IPS DF 4.7 (cell line): ENCODE results near the gene NAALADL2.
"Not testable (repeated sequence)": the region's sequence is repeated elsewhere in the genome, so short reads cannot be mapped to it uniquely, and the experiment has no call there.

Experiments
- DNase-seq: peaks from one replicate; pipeline ENCODE4 v3.0.0-alpha.2; 2013; ENCODE audit warnings: low spot score; ENCODE audit errors: extremely low read depth

NAALADL2 gene

DNA sequence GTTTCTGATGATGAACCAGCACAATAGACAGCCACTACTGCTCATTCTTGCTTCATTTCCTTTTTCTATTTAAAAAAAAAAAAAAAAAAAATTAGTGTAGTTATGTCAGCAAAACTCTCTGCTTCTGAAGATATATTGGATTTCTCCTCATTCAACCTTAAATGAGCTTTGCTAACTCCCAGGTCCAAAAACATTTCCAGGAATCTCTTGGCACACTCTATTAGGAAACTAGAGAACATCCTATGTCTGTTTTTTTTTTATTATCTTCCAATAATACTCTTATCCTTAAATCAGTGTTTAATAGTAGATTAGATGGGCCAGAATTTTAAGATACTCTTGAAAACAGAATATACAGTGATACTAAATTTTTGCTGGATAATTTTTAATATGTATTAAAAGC lies 398.0 kb downstream of the NAALADL2 start:
- no peak for DNase-seq

DNA sequence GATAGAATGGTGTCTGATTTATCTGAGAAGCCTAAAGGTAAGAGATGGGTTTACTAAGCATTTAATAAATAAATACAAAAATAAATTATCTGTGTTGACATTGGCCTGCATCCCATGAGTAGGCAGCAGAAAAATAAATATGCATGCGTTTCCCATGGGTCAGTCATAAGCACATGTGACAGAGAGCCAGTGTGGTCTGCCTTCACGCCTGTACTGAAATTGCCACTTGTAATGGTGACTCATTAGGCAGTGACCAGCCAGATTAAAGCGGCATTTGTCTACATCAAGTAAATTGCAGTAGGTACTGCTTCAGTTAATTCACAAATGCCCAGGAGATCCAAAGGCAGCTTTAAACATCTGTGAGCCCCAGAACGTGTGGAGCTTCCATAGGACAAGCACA lies 399.6 kb downstream of the NAALADL2 start:
- no peak for DNase-seq

DNA sequence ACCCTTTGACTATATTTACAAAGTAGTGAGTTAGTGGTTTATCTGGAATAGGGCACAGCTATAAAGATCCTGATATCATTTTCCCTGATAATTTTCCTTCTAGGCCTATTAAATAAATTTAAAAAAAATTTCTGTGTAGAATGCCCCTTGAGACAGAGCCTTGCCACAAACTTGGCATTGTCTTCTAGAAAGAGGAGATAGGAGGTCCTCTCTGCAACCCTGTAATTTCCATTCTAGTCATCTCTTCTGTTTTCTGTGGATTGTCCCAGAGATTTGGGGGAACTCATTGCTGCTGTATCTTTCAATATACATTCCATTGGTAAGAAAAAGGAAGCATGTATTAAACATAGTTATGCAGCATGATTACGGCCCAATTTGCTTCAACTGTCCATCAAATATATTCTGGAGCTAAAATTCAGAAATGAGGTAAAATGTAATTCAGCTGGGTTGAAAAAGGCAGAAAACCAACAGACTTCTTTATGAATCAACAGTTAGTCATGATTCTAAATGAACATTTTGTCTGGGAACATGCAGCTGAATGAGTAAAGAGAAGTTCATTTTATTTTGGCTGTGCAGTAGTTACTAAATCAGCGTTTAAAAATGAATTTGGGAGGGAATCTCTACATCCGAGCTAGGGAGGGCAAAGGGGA lies 401.1 kb downstream of the NAALADL2 start:
- no peak for DNase-seq

DNA sequence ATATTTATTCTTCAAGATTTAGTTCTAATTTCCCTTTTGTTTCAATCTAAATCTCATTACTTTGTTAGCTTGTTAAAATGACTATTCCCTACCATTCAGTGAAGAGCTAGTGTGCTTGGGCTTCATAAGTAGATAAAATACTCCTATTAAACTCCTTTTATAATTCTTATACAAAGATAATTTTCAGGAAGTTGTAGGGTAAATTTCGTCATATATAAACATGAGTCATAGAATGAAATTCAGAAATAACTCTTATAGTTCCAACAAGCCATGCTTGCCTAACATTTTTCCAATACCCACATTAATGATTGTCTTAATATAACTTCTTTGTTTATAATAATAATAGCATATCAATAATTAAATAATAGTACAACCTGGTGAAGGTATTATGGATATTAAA lies 407.3 kb downstream of the NAALADL2 start:
- no peak for DNase-seq

DNA sequence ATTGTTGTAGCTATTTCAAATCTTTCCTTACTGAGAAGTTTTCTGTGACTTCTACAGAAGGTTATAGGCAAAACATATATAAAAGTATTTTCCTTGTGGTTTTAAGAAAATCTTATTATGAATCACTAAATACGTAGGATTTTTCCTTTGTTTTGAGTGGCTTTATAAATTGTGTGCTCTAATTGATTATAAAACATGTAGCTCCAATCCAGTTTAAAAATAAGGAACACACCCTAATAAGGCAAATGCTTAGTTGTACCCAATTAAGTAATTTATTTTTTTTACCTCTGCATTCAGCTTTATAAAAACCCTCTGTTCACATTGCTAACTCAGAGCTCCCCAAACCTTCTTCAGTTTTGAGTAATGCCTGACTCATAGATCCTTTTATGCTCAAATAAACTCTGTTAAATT lies 408.0 kb downstream of the NAALADL2 start:
- DNase-seq, result no peak

DNA sequence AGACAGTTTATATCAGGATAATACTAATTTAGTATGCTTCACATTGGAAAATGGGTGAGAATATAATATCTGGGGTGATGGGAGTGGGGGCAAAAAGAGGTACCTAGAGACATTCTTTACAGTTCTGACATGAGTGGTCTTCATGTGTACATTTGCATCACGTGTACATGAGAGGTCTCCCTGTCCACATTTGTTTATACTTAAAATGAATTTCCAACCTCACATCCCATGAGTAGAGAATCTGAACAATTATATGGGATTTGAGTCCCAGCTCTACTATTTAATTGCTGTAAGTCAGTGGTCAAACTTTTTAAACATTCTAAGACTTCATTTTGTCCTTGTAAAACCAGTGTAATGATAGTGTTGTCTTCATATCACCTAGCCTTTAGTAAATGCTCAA lies 408.4 kb downstream of the NAALADL2 start:
- DNase-seq, result no peak

DNA sequence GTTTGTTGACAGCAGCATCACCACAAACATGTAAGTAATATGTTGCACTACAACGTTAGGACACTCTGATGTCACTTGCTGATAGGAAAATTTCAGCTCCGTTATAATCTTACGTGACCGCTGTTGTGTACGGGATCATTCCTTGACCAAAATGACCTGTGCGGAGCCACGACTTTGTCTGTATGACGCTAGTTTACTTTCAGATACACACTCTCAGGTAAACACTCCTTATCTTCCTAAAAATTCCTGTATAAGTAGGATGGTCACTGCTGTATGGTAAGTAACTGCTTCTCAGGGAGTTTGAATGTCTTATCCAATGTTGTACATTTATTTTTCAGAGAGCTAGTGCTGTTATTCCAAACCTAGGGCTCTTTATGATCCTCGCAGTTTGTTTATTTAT lies 410.3 kb downstream of the NAALADL2 start:
- DNase-seq, result no peak

DNA sequence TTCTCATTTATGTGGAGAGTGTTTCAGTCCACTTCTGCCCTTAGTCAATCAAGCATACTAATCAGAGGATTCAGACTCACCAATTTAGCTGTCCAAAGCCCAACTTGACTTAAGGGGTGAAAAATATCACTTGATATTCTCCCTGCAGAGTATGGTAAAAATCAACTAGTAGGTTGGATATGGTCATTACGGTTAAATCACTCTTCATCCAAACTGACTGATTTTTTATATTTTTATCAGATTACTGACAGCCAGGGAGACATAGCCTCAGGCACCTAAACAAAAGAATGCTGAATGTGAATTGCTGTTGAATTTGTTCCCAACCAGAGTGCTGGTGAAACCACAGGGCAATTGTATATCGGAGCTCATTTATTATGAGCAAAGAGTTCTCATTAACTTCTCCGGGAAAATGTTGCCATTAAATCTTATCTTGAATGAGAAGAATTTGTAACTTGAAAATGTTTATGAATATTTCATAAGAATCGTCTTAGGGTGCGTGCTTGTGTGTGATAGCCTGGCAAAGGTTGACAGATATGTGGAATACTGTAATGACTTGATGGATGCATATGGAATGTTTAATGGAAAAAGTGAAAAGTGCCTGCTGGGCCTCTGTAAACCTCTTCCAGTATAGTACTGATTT lies 411.2 kb downstream of the NAALADL2 start:
- no peak for DNase-seq

DNA sequence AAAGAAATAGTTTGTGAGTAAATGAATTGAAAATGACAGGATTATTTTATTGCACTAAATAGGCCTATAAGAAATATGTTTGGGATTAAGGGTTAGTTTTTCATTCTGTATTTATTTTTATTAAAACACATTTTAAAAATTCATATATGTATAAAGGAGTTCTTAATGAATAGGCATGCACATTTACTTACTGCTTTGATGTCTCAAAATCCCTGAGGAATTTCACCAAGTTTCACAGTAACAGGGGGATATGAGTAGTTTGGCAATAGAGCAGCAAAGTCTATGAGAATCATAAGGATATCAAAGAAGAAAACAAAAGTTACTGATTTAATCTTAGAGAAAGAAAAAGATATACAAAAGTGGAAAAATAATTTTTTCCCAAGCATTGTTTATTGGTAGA lies 411.7 kb downstream of the NAALADL2 start:
- DNase-seq, result no peak

DNA sequence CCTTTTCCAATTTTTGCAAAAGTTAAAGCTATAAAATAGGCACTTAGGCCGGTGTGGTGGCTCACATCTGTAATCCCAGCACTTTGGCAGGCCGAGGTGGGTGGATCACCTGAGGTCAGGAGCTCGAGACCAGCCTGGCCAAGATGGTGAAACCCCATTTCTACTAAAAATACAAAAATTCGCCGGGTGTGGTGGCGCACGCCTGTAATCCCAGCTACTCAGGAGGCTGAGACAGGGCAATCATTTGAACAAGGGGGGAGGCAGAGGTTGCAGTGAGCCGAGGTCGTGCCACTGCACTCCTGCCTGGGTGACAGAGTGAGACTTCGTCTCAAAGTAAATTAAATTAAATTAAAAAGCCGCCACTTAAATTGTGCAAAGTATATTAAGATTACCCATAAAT lies 412.3 kb downstream of the NAALADL2 start:
- DNase-seq, result not testable (repeated sequence)

DNA sequence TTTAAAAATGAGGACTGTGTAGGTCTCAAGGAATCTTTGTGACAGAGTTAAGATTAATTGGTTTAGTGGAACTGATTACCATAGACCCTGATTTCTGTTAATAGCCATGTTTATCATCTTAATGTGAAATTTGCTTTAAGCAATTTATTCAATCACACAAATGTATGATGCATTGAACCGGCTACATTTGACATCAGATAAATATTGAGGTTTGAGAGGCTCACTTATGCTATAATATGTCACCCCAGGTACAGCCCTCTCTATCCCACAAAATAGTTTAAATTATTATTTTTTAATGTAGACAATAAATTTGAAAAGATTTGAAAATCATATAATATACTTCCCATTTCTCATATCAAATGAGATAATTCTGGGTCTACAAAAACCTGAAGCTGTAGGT lies 413.3 kb downstream of the NAALADL2 start:
- DNase-seq, result no peak

DNA sequence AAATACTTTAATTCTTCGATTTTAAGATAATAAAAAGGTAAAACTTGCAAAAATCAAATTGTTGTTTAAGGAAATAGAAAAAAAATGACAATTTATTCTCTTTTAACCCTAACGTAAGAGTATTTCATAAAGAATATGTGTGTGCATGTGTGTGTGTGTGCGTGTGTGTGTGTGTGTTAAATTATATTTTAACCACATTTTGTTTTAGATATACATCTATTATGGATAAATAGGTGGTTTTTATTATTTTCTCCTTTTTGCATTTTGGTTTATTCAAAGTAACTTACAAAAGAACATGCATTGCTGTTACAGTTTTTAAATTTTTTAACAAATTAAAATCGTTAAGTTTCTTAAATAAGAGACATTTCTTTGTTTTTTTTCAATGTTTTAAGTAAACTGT lies 414.4 kb downstream of the NAALADL2 start:
- DNase-seq, result no peak

DNA sequence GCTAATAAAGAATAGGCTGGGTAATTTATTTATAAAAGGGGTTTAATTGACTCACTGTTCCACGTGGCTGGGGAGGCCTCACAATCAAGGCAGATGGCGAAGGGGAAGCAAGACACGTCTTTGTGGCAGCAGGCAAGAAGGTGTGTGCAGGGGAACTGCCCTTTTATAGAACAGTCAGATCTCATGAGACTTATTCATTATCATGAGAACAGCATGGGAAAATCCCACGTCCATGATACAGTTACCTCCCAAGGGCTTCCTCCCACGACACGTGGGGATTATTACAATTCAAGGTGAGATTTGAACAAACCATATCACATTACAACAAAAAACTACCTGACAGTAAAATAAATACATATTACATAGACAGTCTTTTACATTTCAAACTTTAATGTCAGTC lies 414.9 kb downstream of the NAALADL2 start:
- DNase-seq, result no peak

DNA sequence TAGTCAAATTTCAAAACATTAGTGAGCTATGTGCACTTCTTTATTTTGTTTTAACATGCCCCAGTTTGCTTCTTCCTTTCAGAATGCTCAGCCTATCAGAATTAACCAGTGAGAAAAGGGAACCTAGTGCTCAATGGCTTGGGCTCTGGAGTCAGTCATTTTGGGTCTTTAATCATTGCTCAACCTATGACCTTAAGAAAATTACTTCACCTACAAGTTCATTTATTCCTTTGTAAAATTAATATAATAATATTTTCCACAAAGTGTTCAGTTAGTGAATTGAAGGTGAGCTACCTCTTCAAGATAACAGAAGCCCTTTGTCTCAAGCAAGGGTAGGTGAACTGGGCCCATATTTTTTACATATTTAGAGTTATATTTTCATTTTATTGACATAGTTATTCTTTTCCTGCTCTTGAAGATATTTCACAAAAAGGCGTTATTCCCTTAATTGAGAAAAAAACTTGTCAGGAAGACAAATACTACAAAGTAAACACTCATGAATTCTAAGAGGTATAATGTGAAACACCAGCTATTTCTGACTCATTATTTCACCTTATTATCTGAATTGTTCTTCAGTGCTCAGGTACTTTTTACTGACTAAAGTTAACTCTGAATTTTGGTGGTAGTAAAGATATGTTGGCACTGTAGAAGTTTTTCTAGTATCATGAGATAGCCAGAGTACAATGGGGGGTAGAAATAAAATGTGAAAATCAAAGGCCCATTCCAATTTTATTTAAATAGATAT lies 415.5 kb downstream of the NAALADL2 start:
- DNase-seq, result no peak

DNA sequence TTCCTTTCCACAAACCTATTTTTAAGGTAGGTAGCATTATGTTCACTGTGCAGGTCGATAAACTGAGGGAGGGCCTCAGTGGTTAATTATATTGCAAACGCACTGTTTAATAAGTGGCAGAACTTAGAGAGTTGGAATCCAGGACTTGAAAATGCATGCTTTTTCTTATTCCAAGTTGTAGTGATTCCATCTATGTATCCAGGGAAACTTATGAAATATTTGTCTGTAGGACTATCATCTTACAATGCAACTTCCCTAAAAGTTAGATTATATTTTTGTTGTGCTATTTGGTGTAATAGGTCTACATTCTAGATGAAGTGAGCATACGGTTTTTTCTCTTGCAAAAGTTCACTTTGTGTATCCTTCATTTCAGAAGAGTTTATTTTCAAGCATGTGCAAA lies 419.5 kb downstream of the NAALADL2 start:
- DNase-seq, result no peak

DNA sequence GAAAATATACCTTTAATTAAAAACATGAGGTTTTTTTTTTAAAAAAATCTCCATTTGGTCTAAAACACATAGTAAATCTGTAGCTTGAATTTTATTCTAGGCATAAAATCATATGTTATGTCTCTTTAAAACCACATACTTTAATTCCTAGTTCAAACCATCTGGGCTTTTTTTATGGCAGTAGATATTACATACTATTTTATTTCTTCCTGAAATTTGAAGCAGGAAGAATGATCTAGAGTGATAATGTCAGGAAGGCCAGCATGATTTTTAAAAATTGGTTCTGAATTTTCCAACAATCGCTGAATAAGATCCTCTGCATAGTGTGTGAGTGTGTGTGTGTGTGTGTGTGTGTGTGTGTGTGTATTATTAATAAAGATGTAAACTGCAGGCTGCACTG lies 420.3 kb downstream of the NAALADL2 start:
- DNase-seq, result no peak

DNA sequence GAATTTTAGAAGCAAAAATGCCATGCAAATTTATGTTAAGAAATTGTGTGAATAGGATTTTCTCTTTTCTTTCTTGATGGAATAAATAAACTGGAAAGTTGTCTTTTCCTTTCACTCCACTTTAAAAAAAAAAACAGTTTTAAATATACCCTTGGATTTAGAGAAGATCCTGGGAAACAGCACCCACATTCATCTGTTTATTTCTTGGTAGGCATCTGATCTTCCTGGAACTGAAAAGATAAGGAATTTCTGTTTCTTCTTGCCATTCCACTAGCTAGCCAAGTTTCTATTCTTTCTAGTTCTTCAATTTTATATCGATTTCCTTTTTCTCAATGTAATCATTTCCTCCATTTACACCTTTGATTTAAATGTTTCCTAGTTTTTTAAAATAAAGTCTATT lies 420.8 kb downstream of the NAALADL2 start:
- no peak for DNase-seq

DNA sequence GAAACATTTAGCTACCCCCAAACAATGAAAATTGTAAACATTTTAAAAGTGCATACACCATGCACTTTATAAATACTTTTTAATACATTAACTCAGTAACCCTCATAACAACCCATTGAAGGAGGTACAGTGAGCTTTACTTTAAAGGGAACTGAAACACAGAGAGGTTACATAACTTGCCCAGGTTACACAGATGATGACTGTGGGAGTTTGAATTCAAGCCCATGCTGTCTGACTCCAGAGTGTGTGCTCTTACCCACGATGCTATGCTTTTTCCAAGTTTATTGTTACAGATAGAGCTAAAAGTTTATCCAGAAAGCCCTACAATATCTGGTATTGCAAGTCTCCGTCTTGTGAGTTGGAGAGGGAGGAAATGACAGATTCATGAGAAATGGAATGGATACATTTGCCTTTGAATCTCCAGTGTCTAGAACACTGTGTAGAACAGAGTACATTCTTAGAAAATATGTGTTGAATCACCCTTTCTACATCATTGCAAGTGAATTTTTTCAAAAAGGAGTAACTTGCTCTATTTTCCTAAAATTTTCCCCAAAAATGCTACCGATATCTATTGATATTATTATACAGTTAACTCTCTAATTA lies 428.3 kb downstream of the NAALADL2 start:
- DNase-seq, result no peak

DNA sequence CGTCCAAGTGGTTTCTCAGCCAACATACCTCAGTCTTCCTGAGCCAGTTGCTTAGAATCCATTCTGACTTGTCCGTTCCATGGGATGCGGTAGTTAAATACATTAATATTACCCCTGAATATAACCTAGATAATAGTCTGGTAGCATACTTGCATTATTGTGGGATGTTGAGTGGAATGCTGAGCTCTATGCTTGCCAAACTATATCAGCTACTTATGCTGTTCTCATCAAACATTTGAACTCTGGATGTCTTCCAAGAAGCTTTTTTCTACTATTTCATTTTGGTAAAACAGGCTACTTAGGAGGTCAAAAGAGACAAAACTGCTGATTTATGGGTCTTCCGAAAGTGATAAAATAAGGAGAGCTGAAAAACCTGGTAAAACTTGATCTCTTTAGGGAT lies 429.5 kb downstream of the NAALADL2 start:
- DNase-seq, result no peak

DNA sequence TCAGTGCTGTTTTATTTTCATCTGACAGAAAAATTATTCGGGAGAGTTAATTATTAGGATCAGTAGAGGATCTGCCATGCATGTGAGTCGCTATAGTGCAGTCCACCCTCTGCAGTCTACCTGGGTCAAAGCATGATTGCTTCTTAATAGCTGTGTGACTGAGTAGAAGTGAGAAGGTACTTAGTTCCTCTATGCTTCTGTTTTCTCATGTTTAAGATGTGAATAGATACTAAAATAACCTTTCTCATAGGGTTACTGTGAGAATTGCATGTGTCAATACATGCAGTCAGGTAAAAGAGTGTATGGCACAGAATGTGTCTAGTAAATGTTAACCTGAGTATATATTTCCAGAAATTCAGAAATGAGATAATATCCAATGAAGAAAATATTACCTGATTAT lies 435.7 kb downstream of the NAALADL2 start:
- DNase-seq, result no peak

DNA sequence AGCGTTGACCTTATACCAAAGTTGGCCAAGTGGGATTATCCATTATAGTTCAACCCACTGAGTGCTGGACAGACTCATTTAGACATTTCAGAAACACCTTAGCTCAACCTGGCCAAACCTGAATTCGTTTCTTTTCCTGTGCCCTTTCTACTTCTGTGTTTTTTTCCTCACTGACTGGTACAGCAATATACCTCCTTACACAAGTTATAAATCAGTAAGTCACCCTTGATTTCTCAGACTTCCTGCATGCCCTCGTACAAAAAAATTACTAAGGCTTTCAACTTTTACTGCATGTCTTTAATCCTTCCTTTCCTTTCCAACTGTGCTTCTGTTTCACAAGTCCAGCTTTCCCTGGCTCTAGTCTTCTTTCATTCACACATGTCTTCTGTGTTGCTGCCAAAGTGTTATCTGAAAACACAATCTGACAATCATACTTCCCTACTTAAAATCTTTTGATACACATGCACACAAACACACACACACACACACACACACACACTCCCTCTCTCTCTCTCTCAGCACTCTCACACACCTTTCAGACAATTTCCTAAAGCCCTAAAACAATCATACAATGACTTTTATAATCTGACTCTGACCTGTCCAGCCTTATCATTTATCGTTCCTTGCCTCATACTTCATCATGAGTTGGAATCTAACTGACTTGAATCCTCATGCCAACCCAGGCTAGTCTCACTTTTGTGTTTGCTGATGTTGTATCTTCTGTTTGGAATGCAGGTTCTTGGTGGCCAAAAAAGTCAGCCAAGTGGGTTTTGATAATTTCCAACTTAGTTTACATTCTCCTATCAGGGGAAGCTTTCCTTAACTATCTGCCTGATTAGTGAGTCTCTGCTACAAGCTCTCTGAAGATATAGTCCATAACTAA lies 436.4 kb downstream of the NAALADL2 start:
- DNase-seq, result no peak
